Measurements from ENCODE around the gene STAT2.
A peak's percentile ranks its signal among the peaks of the same experiment; 100 is the strongest.

STAT2 gene

GRCh38 chr12:56307221-56307965 is 52.5 kb downstream of the STAT2 start:
- H3K4me3 ChIP-seq (ENCODE audit: low read depth, low read length), result no peak overlapping the region
- TF ChIP-seq CTCF (IDR thresholded peaks at IDR 0.05; ENCODE audit: insufficient read depth, low read depth, low read length, missing control alignments), result no peak
- DNase-seq (ENCODE audit: low read depth), result no peak

DNA sequence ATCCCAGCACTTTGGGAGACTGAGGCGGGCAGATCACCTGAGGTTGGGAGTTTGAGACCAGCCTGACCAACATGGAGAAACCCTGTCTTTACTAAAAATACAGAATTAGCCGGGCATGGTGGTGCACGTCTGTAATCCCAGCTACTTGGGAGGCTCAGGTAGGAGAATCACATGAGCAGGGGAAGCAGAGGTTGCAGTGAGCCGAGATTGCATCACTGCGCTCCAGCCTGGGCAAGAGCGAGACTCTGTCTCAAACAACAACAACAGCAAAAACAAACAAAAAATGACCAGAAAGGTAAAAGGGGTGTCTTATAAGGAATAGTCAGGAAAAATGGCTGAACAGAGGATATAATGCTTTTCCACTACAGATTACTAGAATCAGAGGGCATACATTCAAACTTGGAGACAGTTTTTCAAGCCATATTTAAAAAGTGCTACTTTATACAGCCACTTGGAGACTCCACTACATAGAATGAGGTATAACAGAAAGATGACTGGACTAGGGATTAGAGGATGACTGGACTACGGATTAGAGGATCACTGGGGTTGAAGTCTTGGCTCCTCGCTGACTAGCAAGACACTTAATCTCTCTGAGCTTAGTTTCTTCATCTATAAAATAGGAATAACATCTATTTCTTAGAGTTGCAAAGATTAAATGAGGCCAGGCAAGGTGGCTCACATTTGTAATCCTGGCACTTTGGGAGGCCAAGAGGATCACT is 54.9 kb downstream of the STAT2 start:
- no peak for DNase-seq (ENCODE audit: low read depth)
- TF ChIP-seq CTCF (IDR thresholded peaks at IDR 0.05; ENCODE audit: insufficient read depth, low read depth, low read length, missing control alignments), result no peak
- no peak overlapping the region for H3K4me3 ChIP-seq (ENCODE audit: low read depth, low read length)

DNA sequence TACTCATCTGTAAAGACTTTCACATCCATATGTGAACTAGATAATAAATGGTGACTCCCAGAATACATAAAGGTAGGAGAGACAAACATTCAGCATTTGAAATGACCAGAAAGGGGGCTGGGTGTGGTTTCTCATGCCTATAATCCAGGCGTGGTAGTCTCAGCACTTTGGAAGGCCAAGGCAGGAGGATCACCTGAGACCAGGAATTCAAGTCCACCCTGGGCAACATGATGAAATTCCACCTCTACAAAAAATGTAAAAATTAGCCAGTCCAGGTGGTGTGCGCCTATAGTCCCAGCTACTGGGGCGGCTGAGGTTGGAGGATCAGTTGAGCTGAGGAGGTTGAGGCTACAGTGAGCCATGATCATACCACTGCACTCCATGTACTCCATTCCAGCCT is 55.6 kb downstream of the STAT2 start:
- no peak for DNase-seq (ENCODE audit: low read depth)
- no peak for TF ChIP-seq CTCF (IDR thresholded peaks at IDR 0.05; ENCODE audit: insufficient read depth, low read depth, low read length, missing control alignments)
- H3K4me3 ChIP-seq (ENCODE audit: low read depth, low read length), result no peak overlapping the region

- TF ChIP-seq CTCF (IDR thresholded peaks at IDR 0.05; ENCODE audit: insufficient read depth, low read depth, low read length, missing control alignments), result no peak
- H3K4me3 ChIP-seq (ENCODE audit: low read depth, low read length), result peak overlapping the region; percentile 71
- DNase-seq (ENCODE audit: low read depth), result no peak
Observed at GRCh38 chr12:56300644-56301464, 59.1 kb downstream of the STAT2 start.

GRCh38 chr12:56299853-56300643 is 59.9 kb downstream of the STAT2 start, which contains the start of gene CS:
Gene CS (minus strand): TSS chr12:56300330. CDS start chr12:56300201, 129 bp downstream.
- H3K4me3 ChIP-seq (ENCODE audit: low read depth, low read length), result peak within 1 kb of the TSS; percentile 71

More at GRCh38 chr12:56299853-56300643, 59.9 kb downstream of the STAT2 start, which contains the start of gene CS:
- peak; percentile 99 for DNase-seq (ENCODE audit: low read depth)
- no peak for TF ChIP-seq CTCF (IDR thresholded peaks at IDR 0.05; ENCODE audit: insufficient read depth, low read depth, low read length, missing control alignments)

Measured in GM12865 (cell line).